NCI-H1105 treated with DMSO at 0.1 percent for 48 hours (cell line): ENCODE measurements around the gene SHROOM3.
"Not testable (repeated sequence)": the region's sequence is repeated elsewhere in the genome, so short reads cannot be mapped to it uniquely, and the experiment has no call there.

ENCODE experiments used
- DNase-seq: peaks from one replicate; lab custom pipeline; 2025; lab: John Stamatoyannopoulos, UW

SHROOM3 gene

GRCh38 chr4:76434901-76435527, at the start of gene SHROOM3:
SHROOM3 (plus strand) TSS chr4:76435229; CDS start chr4:76436053, 824 bp downstream.
- DNase-seq, result no peak

DNA sequence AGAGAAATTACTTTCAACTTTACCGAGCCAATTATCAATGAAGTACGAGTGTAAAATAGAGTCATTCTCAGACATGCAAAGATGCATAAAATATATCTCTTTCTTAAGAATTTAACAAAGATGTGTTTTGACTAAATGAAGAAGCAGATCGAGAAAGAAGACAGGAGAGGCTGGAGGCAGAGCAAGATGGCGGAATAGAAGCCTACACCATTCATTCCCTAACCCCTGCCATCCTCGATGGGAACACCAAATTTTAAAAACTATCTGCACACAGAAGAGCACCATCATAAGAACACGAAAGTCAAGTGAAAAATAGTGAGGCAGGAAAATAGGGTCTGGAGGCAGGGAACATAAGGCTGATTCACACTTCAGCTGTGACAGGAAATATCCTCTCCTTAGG, 49.1 kb upstream of the SHROOM3 start:
- DNase-seq, result no peak

DNA sequence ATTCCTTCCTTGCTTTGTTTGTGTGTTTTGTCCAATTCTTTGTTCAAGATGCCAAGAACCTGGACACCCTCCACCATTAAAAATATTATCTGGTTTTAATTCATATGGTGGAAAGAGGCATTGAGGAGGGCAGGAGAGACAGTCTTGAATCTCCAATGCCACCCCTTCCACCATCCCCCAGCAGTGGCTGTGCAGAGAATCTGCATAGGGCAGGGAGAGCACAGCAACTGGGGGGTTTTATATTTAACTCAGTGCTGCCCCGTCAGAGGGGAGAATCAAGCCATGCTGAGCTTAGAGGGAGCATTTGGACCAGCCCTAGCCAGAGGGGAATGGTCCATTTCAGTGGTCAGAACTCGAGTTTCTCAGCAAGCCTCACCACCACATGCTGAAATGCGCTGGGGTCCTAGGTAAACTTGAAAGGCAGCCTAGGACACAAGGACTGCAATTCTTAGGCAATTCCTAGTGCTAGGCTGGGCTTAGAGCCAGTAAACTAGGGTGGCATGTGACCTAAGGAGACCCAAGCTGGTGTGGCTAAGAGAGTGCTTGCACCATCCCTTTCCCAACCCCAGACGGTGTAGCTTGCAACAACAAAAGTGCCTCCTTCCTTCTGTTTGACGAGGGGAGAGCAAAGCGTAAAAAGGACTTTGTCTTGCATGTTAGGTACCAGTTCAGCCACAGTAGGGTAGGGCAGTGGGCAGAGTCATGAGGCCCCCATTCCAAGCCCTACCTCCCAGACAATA, 48.3 kb upstream of the SHROOM3 start:
- no peak for DNase-seq

- no peak for DNase-seq
Observed at GRCh38 chr4:76388160-76388908, 46.7 kb upstream of the SHROOM3 start.

- no peak for DNase-seq
Observed at GRCh38 chr4:76401654-76402053, 33.4 kb upstream of the SHROOM3 start.

- no peak for DNase-seq
Observed at GRCh38 chr4:76406081-76406480, 28.9 kb upstream of the SHROOM3 start.

DNA sequence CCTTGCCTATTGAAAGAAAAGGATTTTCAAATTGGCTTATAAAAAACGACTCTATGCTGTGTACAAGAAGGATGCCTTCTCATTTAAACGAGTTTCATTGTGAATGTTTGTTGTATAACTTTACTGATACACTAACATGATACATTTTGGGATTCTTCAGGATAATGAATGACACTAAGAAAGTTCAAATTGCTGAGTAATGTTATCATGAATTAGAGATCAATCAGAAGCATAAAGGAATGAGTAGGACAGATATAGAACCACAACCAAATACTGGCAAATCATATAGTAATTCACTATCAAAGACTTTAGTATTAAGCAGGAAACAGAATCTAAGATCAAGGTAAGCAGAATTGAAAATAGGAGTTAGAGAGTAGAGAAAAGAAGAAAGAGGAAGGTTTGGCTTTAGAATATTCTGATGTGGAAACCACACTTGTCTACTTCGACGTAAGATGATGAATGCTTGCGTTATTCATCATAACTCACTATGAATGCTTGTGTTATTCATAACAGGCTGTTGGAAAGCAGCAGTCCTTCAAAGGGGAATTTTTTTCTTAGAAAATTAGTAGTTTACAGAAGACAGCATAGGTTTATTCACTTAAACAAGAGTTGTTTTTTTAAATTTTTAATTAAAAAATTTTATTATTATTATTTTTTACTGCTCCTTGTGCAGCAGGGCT, 27.4 kb upstream of the SHROOM3 start:
- DNase-seq, result no peak

DNA sequence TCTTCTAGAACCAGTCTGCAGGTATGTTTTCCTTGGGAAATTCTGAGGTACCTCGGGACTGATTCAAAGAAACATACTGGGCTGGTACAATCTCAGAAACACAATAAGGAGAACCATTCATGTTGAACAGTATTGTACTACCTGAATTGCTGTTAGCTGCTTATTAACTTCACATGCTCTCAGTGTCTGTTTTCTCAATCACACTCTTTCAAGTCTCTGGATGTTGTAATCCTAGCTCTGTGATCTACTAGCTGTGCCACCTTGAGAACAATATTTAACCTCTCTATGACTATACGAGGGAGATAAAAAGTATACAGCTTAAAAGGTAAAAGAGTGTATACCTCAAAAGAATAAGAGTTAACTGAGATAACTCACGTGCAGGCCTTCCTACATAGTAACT, 24.4 kb upstream of the SHROOM3 start:
- no peak for DNase-seq

DNA sequence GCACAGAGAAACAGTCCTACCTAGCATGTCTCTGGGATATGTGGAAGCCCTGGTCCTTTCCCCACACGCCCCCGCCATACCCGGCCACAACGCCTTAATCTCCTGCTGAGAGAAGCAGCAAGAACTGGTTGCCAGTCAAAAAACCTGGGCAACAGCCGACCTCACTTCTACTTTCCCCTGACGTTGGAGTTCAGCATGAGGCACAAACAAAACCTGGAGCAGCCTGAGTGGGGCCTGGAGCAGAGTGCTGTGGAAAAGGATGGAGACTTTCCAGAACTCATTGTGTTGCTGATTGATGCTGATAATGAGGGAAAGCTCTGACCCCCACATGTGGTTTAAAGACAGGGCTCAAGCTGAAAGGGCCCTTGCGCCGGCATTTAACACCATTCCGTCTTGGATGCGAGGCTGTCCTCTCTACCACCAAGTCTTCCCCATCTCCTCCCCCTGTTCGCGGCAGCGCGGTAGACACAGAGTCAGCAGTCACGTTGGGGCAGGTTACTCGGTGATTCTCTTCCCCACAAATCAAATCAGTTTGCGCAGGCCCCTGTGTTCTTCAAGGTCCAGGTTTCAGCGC, 14.8 kb upstream of the SHROOM3 start:
- no peak for DNase-seq

GRCh38 chr4:76420762-76421581, 14.1 kb upstream of the SHROOM3 start, which contains the start of gene CCDC158:
CCDC158 (minus strand) TSS chr4:76421141; CDS start chr4:76403207, 17,934 bp downstream.
- no peak for DNase-seq

- DNase-seq, result not testable (repeated sequence)
Observed at GRCh38 chr4:76423159-76423558, 11.9 kb upstream of the SHROOM3 start.

DNA sequence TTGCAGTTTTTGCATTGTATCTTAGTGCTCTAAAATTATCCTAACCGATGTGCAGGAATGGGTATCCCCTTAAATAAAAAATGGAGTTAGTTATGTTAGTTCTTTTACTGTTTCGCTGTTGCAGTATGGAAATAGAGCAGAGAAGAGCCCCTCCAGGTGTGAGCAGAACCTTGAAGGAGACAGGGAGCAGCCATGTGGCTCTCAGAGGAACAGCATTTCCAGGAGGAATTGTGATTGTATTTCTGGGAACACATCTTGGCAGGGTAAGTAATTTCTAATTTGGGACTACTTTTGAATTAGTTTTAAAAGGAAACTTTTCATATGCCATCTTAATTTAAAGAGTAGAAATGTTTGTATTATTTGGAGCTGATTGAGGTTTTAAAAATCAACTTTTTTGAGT, 8.8 kb upstream of the SHROOM3 start:
- no peak for DNase-seq

GRCh38 chr4:76429636-76430035, 5.4 kb upstream of the SHROOM3 start:
- DNase-seq, result no peak

- peak; percentile 50 for DNase-seq
Observed at GRCh38 chr4:76430519-76431388, 4.3 kb upstream of the SHROOM3 start.

DNA sequence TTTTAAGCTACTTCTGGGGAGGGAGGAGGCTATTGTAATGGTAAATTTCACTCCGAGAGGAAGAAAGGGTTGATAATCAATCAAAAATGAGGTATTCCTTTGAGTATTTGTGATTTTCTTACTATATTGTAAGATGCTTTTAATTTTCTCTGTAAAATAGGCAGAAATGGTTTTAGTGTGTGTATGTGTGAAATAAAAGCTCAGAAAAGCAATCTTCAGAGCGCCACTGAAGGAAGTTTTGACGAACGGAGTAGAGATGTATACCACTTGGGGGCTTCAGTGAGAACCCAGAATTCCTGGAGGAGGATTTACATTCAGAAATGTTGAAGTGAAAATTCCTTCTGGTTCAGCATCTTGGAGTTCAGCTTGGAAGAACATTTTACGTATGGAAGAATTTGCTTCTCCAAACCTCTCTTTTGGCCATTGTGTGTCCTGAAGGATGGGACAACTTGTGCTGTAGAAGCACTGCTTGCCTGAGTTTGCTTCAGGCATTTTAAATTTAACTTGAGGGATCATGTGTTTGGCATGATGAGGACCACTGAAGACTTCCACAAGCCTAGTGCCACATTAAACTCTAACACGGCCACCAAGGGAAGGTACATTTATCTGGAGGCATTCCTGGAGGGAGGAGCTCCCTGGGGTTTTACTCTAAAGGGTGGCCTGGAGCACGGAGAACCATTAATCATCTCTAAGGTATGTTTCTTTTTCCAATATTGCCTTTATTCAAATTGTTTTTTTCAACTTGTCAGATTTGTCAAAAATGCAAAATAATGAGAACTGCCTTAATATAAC, 695 bp downstream of the SHROOM3 start:
- no peak for DNase-seq

DNA sequence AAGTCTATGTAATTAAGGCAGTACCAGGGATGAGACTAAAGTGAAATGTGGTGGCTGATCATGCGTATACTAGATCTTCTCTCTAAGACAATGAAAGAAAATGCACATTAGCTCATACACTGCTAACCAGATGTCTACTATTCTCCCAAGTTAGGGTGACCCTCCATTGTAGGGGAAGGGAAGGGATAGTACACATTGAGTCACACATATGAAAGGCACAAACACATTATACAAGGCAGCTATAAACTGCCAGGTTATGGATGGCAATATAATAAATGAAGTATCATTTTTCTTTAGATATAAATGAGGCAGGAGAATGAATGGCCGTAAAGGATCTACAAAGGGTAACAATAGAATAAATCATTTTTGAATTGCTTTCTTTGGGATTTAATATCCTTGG, 4.5 kb downstream of the SHROOM3 start:
- DNase-seq, result no peak

- no peak for DNase-seq
Observed at GRCh38 chr4:76441881-76442280, 6.9 kb downstream of the SHROOM3 start.

- DNase-seq, result no peak
Observed at GRCh38 chr4:76442807-76443206, 7.8 kb downstream of the SHROOM3 start.

GRCh38 chr4:76443376-76443775, 8.3 kb downstream of the SHROOM3 start:
- DNase-seq, result no peak
